ENCODE data around the gene EPHB4. TPM values are rescaled to one million over a fixed set of nuclear protein-coding genes. Genes with fewer than 3 reads are reported as not detected.

The EPHB4 gene
- total and polyA plus RNA-seq, 10 of the 15 experiments (the other 5 are each of a cell fraction or from before 2014, with no cell fraction given): 0.32 to 0.85 (median 0.48) TPM; not detected in 4

- ChIA-PET SMC1A (ENCODE audit: uncharacterized antibody, unreplicated experiment) (no interaction called here), RAD21 (ENCODE audit: unreplicated experiment) (no interaction called here), CTCF (interaction anchor here (1.1 kb wide), 1 partner anchor 25 kb away, joined by 3 read pairs; no protein-coding TSS in a partner anchor), POLR2A (interaction anchor here (0.6 kb wide), 1 partner anchor 131 kb away, joined by 3 read pairs; no protein-coding TSS in a partner anchor)
- no peak for FAIRE-seq
- WGBS (ENCODE audit: insufficient coverage, insufficient replicate concordance, low lambda C conversion rate, missing lambda C conversion rate): 41% methylated on average over 6 of the region's 6 CpGs
- Histone ChIP-seq H3K36me3 (ENCODE audit: control insufficient read depth in 2 of 2, insufficient read depth in 2 of 2, low read length in 1 of 2) (no peaks in the 10 kb centered on the region), H2AFZ (ENCODE audit: control insufficient read depth, low read depth, low read length) (no peak overlapping the region), H3K9ac (ENCODE audit: control insufficient read depth, insufficient read depth, low read length) (no peak overlapping the region), H3K27me3 (replicated peaks in 1 of 2; ENCODE audit: control insufficient read depth in 2 of 2, insufficient read depth in 2 of 2, low read length in 1 of 2) (no peaks in the 10 kb centered on the region; a peak in 1 of 4 replicates), H3K9me3 (replicated peaks; ENCODE audit: control insufficient read depth, insufficient read depth, low read length) (no peaks in the 10 kb centered on the region), H3K4me1 (ENCODE audit: control insufficient read depth, insufficient read depth, low read length) (no peaks in the 10 kb centered on the region), H3K4me3 (no peak overlapping the region), H3K4me2 (ENCODE audit: control insufficient read depth, insufficient read depth) (no peak overlapping the region), H3K27ac (ENCODE audit: control insufficient read depth, insufficient read depth) (no peak overlapping the region), H3K79me2 (ENCODE audit: control insufficient read depth, insufficient read depth, low read length) (no peaks in the 10 kb centered on the region), H4K20me1 (ENCODE audit: control insufficient read depth, insufficient read depth) (no peaks in the 10 kb centered on the region)
- no peak for ATAC-seq
- no peak for DNase-seq (ENCODE audit: low read depth, low spot score)
- in situ Hi-C loops (cut with MboI): no loop called here
- intact Hi-C loops (cut with micrococcal nuclease; ENCODE audit: unreplicated experiment): no loop called here
- no TSS peak for BruUV-seq (replicated peaks)
- no peak for TF ChIP-seq SUPT20H (IDR thresholded peaks at IDR 0.05; ENCODE audit: borderline replicate concordance, control insufficient read depth, low read depth, low read length)
- TF ChIP-seq ASH2L (IDR thresholded peaks at IDR 0.05; ENCODE audit: borderline replicate concordance, low read depth): no peak
- TF ChIP-seq TAF1 (IDR thresholded peaks at IDR 0.05; ENCODE audit: borderline replicate concordance, low read depth, low read length): no peak
- no peak for TF ChIP-seq CREB1 (IDR thresholded peaks at IDR 0.05; ENCODE audit: low read depth)
- no peak for TF ChIP-seq MEF2A (IDR thresholded peaks at IDR 0.05; ENCODE audit: insufficient read depth, low read depth, low read length)
- no peak for TF ChIP-seq ATF2 (IDR thresholded peaks at IDR 0.05; ENCODE audit: low read length)
- no peak for TF ChIP-seq ESRRA (IDR thresholded peaks at IDR 0.05; ENCODE audit: low read length)
- TF ChIP-seq CEBPZ (IDR thresholded peaks at IDR 0.05; ENCODE audit: low read depth, low read length): no peak
- TF ChIP-seq SMAD1 (IDR thresholded peaks at IDR 0.05; ENCODE audit: low read depth, partially characterized antibody): no peak
- TF ChIP-seq RB1 (IDR thresholded peaks at IDR 0.05; ENCODE audit: borderline replicate concordance): no peak
- no peak for TF ChIP-seq ATF7 (IDR thresholded peaks at IDR 0.05; ENCODE audit: low read depth)
- no peak for TF ChIP-seq ZBTB11 (CRISPR knock-in tag; IDR thresholded peaks at IDR 0.05)
- no peak for TF ChIP-seq SREBF2 (IDR thresholded peaks at IDR 0.05; ENCODE audit: low read length)
- no peak for TF ChIP-seq IKZF1 (conservative IDR thresholded peaks at IDR 0.05)
- TF ChIP-seq RCOR1 (conservative IDR thresholded peaks at IDR 0.05; ENCODE audit: low read depth, low read length): no peak
- TF ChIP-seq STAT3 (IDR thresholded peaks at IDR 0.05; ENCODE audit: low read depth, low read length): no peak
- TF ChIP-seq FOXK2 (IDR thresholded peaks at IDR 0.05): no peak
- TF ChIP-seq IKZF2 (IDR thresholded peaks at IDR 0.05): no peak
Measured at GRCh38 chr7:100778061-100778621, 49.2 kb downstream of the EPHB4 start.
